NCI-H146 (cell line): Measurements from ENCODE around the gene SSTR4.

Experiments
- DNase-seq: peaks from one replicate; lab custom pipeline; 2025; lab: John Stamatoyannopoulos, UW

Gene SSTR4

GRCh38 chr20:23065266-23066201 lies 30.4 kb downstream of the SSTR4 start:
- no peak for DNase-seq

DNA sequence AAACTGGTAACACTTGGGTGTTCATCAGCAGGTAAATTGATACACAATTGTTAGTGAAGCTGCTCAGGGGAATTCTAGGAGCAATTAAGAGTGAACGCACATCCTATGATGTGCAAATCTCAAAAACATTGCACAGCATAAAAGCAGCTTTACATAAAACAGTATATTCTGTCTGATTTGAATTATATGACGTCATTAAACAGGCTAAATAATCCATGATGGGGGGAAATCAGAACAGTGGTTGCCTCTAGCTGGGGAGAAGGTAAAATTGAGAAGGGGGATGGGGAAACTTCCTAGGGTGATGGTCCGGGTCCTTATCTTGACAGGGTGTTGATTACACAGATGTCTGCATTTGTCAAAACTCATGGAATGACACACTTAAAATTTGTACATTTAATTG lies 31.7 kb downstream of the SSTR4 start:
- DNase-seq: no peak

GRCh38 chr20:23068283-23068682 lies 33.2 kb downstream of the SSTR4 start:
- DNase-seq: no peak

GRCh38 chr20:23069108-23069507 lies 34.0 kb downstream of the SSTR4 start:
- no peak for DNase-seq

- no peak for DNase-seq
These were observed 36.3 kb downstream of the SSTR4 start for GRCh38 chr20:23071398-23071797.

DNA sequence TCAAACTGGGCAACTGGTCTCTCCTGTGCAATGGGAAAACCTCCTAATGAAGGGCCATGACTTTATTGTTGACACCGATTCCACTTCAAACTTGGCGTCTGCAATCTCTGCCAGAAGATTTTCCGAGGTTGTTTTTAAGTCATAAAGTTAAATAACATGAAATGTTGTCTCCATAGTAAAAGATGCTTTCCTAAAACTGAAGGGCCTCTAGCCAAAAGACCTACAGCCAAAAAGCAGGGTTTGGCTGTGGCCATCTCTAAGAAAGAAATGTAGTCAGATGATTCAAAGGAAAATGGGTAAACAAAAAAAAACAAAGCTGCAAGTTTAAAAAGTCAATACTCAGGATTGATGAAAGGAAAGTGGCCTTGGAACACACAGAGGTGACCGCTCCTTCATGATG lies 36.9 kb downstream of the SSTR4 start:
- no peak for DNase-seq

- DNase-seq: no peak
These were observed 37.9 kb downstream of the SSTR4 start for GRCh38 chr20:23072892-23073586.

DNA sequence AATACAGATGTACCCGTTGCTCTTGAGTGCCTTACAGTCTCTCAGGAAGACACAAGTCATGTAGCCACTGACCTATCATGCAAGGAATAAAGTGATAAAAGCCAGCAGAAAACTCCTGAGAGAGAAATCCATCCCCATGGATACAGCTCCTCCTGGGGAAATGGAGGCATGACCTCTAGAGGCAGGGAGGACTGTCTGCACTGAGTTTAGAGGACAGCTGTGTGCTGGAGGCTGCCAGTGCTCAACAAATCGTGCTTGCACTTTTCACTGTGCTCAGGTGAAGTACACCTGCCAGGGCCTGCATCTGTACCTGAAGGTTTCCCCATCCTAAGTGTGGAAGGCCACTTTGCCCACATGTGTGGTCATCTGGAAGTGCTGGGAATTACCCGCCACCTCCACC lies 38.9 kb downstream of the SSTR4 start:
- DNase-seq: no peak

DNA sequence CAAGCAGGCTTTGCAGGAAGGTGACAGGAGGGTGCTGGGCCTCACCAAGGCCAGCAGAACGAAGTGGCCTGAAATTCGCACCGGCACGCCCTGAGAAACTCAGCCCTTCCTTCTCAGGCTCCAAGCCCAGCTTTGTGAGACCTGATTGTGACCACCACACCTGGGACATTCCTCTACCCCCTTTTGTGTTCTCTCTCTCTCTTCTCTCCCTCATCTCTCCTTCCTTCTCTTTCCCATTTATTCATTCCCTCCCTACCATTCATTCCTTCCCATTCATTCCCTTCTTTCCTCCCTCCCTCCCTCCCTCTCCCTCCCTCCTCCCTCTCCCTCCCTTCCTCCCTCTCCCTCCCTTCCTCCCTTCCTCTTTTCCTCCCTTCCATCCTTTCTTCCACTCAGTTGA lies 42.2 kb downstream of the SSTR4 start:
- DNase-seq: no peak

DNA sequence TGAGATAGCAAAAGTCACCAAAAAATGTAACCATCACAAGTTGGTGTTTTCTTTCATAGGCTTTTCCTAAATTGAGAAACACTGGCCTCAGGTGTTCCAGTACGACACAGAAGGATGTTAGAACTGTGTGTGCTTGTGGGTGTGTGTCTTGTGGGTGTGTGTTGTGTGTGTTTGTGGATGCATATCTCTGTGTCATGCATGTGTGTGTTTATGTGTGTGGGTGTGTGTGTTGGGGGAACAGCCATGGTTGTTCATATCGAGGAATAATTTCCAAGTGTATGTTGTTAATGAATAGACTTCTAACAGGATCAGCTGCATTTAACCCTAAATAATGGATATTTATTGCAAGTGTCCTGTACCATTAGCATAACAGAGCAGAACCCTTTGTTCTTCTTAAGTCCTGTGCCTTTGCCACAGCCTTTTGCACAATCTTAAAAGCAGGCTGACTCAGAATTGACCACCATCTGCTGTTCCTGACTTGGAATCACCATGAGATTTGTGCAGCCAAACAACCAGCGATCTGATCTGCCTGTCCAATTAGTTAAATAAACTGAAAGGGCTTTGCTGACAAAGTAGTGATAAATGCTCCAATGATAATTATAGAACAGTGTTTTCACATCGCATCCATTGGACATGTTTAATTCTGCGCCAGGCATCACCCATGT lies 43.4 kb downstream of the SSTR4 start:
- DNase-seq: no peak

GRCh38 chr20:23079016-23079351 lies 43.9 kb downstream of the SSTR4 start:
- DNase-seq: peak; percentile 93

GRCh38 chr20:23079926-23080325 lies 44.8 kb downstream of the SSTR4 start:
- DNase-seq: no peak

DNA sequence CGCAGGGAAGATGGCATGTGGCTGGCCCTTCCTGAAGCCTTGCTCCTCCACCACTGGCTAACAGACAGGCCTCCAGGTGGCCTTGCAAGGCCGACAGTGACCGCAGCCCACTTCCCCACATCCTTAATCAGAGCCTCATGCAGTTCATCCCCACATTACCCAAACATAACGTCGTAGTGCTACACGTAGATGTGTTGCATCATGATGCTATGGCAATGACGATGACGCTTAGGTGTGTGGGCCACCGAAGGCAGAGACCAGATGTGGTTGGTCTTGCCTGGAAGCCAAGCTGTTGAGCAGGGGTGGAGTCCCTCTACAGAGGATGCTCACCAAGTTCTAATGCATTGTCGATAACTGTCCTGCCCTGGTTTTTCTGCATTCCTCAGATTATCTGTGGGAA lies 45.4 kb downstream of the SSTR4 start:
- no peak for DNase-seq

GRCh38 chr20:23081263-23081819 lies 46.2 kb downstream of the SSTR4 start:
- no peak for DNase-seq

GRCh38 chr20:23082846-23083552 lies 47.9 kb downstream of the SSTR4 start:
- no peak for DNase-seq

DNA sequence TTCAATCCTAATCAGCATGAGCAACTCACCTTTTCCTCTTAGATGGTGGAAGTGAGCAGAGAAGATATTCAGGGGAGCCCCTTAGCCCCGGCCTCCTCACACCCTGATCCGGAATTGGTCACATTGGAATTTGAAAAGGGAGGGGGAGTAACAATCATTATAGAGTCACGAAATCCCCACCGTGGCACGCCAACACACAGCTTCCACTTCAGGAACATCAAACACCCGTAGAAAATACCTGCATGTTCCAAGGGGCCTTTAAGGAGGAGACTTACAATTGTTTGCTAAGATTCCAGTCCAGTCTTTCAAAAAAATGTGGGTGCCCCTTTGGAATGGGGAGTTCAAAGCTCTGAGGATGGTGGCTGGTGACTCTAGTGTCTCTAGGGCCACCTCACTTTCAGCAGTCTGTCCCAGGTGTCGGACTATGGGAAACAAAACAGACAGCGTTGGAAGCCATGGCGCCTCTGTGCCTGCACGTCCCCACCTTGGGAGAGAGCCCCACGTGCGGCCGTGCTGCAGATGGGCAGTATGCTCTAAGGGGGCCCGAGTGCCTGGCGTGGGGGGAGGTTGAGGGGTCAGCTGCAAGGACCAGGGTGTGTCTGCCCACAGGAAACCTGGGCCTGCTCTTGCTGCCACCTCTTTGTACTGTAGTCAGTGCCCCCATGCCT lies 48.6 kb downstream of the SSTR4 start:
- DNase-seq: no peak

- no peak for DNase-seq
These were observed 49.3 kb downstream of the SSTR4 start for GRCh38 chr20:23084282-23084844.

- no peak for DNase-seq
These were observed 49.8 kb downstream of the SSTR4 start for GRCh38 chr20:23084845-23085365.

GRCh38 chr20:23085436-23086055 lies 50.4 kb downstream of the SSTR4 start:
- DNase-seq: no peak

GRCh38 chr20:23086056-23086566 lies 51.0 kb downstream of the SSTR4 start, which contains the start of gene CD93:
Gene CD93, minus strand, starts transcription at chr20:23086324. Its CDS starts 132 bp downstream, at chr20:23086192.
- peak; percentile 72 for DNase-seq
